Stimulated activated effector memory CD8-positive, alpha-beta T cell treated with anti-CD3 and anti-CD28 coated beads, Interleukin-12 subunit alpha, Interleukin-12 subunit beta, amount 100 ng/mL, for 72 hours (primary cell): ENCODE measurements around the gene VPS41.

Experiments
- ATAC-seq: fragments of 150-1000 bp; cut with Tn5 transposase; 2 replicates; pipeline ENCODE4 v1.10.0; 2021
- DNase-seq, 2 donors: peaks; one replicate each; pipeline ENCODE4 v3.0.0; 2021 to 2022; ENCODE audit warnings: low spot score in 2 of 2
- H3K27ac Mint-ChIP-seq: one replicate; pipeline ENCODE4 v1.8.0; 2022; ENCODE audit warnings: mild to moderate bottlenecking, mixed read lengths
- H3K36me3 Mint-ChIP-seq: one replicate; pipeline ENCODE4 v1.8.0; 2022; ENCODE audit warnings: mild to moderate bottlenecking, mixed read lengths
- H3K4me1 Mint-ChIP-seq: one replicate; pipeline ENCODE4 v1.8.0; 2022; ENCODE audit warnings: mixed read lengths
- H3K4me3 Mint-ChIP-seq: one replicate; pipeline ENCODE4 v1.8.0; 2022; ENCODE audit warnings: mild to moderate bottlenecking, mixed read lengths
- H3K9me3 Mint-ChIP-seq: one replicate; pipeline ENCODE4 v1.8.0; 2022; ENCODE audit warnings: mixed read lengths

The VPS41 gene

DNA sequence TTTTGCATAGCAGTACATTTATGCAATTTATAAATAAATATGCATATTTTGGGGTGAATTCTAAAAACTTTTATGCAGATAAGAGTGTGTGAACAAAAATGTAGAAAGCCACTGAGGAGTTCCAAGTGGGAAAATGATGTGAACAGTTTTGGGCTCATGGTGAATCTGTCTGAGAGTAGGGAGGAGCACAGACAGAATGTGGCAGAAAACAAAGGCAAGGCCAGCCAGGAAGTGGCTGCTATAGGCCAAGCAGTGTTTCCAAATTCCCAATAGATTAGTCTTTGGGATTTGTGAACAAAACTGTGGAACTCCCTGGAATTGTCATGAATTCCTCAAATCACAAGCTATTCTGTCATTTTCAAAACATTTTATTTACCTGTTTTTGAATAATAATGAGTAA lies 204.2 kb downstream of the VPS41 start:
- Mint-ChIP-seq H3K9me3 (no peaks in the 10 kb centered on the region), H3K36me3 (no peaks in the 10 kb centered on the region), H3K4me3 (no peak overlapping the region)

GRCh38 chr7:38704041-38704547 lies 204.9 kb downstream of the VPS41 start:
- H3K4me3 Mint-ChIP-seq = no peak overlapping the region

More for the DNA sequence above, 204.2 kb downstream of the VPS41 start:
- Mint-ChIP-seq H3K27ac (no peak overlapping the region), H3K4me1 (no peaks in the 10 kb centered on the region)
- no peak for ATAC-seq
- no peak for DNase-seq

GRCh38 chr7:38703093-38703492 lies 205.9 kb downstream of the VPS41 start:
- no peaks in the 10 kb centered on the region for H3K36me3 Mint-ChIP-seq
- DNase-seq (no peak), ATAC-seq (no peak)
- no peaks in the 10 kb centered on the region for H3K9me3 Mint-ChIP-seq
- H3K4me3 Mint-ChIP-seq = no peak overlapping the region
- H3K4me1 Mint-ChIP-seq = no peaks in the 10 kb centered on the region
- no peak overlapping the region for H3K27ac Mint-ChIP-seq

More at GRCh38 chr7:38704041-38704547, 204.9 kb downstream of the VPS41 start:
- no peaks in the 10 kb centered on the region for H3K36me3 Mint-ChIP-seq
- H3K4me1 Mint-ChIP-seq = no peaks in the 10 kb centered on the region
- no peak for ATAC-seq
- H3K27ac Mint-ChIP-seq = no peak overlapping the region
- DNase-seq = no peak
- H3K9me3 Mint-ChIP-seq = no peaks in the 10 kb centered on the region

- no peaks in the 10 kb centered on the region for H3K9me3 Mint-ChIP-seq
- H3K4me3 Mint-ChIP-seq = no peak overlapping the region
- H3K27ac Mint-ChIP-seq = no peak overlapping the region
- no peak for DNase-seq
- H3K4me1 Mint-ChIP-seq = no peaks in the 10 kb centered on the region
- no peaks in the 10 kb centered on the region for H3K36me3 Mint-ChIP-seq
- no peak for ATAC-seq
Measured at GRCh38 chr7:38702002-38702535, 206.9 kb downstream of the VPS41 start.

DNA sequence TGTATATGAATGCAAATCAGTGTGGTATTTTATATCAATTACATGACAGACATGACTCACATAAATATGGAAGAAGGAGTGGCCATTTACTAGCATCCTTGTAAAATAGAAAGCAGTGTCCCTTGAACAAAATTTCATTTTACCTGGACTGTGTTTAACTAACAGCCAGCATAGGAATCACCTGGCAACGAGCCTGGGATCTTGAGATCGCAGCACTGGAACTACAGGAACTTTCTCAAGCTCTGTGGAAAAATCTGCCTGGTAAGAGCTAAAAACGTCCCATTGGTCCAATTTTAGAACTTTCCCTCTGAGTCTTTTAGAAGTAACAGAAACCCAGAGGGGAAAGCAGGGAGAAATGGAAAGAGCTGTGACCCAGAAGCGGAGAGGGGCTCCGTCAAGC lies 208.9 kb downstream of the VPS41 start:
- Mint-ChIP-seq H3K9me3 (no peaks in the 10 kb centered on the region), H3K36me3 (no peaks in the 10 kb centered on the region), H3K4me3 (no peak overlapping the region), H3K27ac (no peak overlapping the region), H3K4me1 (no peaks in the 10 kb centered on the region)
- ATAC-seq (no peak), DNase-seq (no peak)

DNA sequence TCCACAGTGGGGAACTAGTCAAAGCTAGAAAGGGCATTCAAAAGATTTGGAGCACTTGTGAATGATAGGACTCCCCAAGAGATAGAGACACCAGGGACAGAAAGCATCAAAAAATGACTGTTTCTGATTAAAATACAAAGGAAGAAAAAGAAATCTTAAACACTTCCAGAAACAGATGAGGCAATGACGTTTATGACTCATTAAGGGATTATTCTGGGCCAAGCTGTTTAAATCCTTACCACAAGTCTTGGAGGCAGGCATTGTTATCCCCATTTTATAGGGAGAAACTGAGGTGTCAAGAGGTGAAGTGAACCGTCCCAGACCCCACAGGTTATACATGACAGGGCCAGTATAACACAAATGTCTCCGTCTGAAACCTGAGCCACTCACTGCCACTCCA lies 209.5 kb downstream of the VPS41 start:
- DNase-seq (no peak), ATAC-seq (no peak)
- Mint-ChIP-seq H3K4me3 (no peak overlapping the region), H3K4me1 (no peaks in the 10 kb centered on the region), H3K27ac (no peak overlapping the region), H3K9me3 (no peaks in the 10 kb centered on the region), H3K36me3 (no peaks in the 10 kb centered on the region)

DNA sequence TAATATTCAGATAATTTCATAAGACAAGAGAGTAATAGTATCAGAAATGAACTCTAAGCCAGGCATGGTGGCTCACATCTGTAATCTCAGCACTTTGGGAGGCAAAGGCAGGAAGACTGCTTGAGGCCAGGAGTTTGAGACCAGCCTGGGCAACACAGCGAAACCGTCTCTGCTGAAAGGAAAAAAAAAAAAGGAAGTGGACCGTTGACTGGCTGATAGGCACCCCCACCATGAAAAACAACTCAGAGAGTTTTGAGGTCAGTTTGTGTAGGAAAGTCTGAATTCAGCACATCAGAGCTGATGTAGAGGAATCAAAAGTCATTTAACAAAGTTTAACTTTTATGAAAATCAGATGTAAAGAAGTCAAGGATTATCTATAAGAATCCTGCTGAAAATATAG lies 214.7 kb downstream of the VPS41 start:
- H3K27ac Mint-ChIP-seq = no peak overlapping the region
- H3K4me1 Mint-ChIP-seq = no peaks in the 10 kb centered on the region
- H3K4me3 Mint-ChIP-seq = no peak overlapping the region
- H3K9me3 Mint-ChIP-seq = no peaks in the 10 kb centered on the region
- ATAC-seq (no peak), DNase-seq (no peak)
- no peaks in the 10 kb centered on the region for H3K36me3 Mint-ChIP-seq

GRCh38 chr7:38686888-38687287 lies 222.1 kb downstream of the VPS41 start:
- ATAC-seq (no peak), DNase-seq (no peak)
- no peak overlapping the region for H3K27ac Mint-ChIP-seq

GRCh38 chr7:38685851-38686250 lies 223.1 kb downstream of the VPS41 start:
- ATAC-seq (no peak), DNase-seq (no peak)
- H3K4me1 Mint-ChIP-seq = no peaks in the 10 kb centered on the region
- H3K27ac Mint-ChIP-seq = no peak overlapping the region
- H3K36me3 Mint-ChIP-seq = no peaks in the 10 kb centered on the region
- H3K9me3 Mint-ChIP-seq = no peaks in the 10 kb centered on the region
- no peak overlapping the region for H3K4me3 Mint-ChIP-seq

More at GRCh38 chr7:38686888-38687287, 222.1 kb downstream of the VPS41 start:
- no peaks in the 10 kb centered on the region for H3K36me3 Mint-ChIP-seq
- no peaks in the 10 kb centered on the region for H3K9me3 Mint-ChIP-seq
- H3K4me1 Mint-ChIP-seq = no peaks in the 10 kb centered on the region
- H3K4me3 Mint-ChIP-seq = no peak overlapping the region

DNA sequence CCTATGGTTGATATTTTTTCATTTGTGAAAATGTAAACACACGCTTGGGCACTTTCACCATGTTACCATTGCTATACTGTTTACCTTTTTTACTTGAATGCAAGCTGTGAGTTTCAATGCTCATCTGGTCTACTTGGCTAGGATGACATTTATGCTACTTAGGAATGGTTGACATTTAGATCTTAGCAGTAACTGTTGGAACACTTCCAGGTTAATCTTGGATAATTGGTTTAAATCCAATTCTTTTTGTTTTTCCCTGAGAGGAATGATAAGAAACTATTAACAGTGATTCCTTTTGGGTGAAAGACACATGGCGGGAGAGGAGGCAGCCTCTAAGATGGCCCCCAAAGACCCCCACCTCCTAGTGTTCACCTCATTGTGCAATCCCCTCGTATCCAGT lies 226.4 kb downstream of the VPS41 start:
- Mint-ChIP-seq H3K9me3 (no peaks in the 10 kb centered on the region), H3K4me1 (no peaks in the 10 kb centered on the region), H3K36me3 (no peaks in the 10 kb centered on the region), H3K27ac (no peak overlapping the region), H3K4me3 (no peak overlapping the region)
- ATAC-seq (no peak), DNase-seq (no peak)

DNA sequence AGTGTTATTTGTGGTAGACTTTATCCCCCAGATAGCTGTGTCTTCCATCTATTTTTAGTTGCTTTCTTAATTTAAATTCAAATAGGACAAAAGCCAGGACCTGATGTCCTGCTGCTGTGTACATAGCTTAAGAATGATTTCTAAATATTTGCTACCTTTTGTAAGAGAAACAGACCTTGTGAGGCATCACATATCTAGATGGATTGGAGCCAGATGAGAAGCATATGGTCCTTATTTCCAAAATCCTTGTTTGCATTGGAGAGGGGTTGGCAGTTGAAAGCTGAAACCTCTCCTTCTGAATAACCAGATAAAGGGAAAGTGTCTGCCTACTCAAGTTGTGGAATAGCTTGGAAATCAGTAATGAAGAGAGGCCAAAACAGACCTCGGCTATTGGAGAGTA lies 227.1 kb downstream of the VPS41 start:
- ATAC-seq = no peak
- Mint-ChIP-seq H3K27ac (no peak overlapping the region), H3K4me3 (no peak overlapping the region), H3K4me1 (no peaks in the 10 kb centered on the region), H3K36me3 (no peaks in the 10 kb centered on the region), H3K9me3 (no peaks in the 10 kb centered on the region)
- no peak for DNase-seq

DNA sequence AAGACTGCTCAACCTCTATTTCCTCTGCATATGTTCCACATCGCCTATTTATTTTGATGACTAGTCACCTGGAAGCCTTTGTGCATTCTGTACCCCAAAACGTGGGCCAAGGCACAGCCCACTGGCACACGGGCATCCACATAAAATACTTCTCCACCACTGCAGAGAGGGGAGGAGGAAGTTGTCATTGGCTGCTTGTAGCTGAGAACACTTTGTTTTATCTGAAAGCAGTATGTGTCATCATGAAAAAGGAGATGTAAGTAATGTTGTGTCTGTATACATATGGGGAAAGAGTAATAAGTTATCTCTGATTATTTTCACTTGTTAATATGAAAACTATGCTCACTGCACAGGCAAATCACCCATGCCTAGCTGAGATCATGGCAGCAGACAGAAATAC lies 229.6 kb downstream of the VPS41 start:
- Mint-ChIP-seq H3K36me3 (no peaks in the 10 kb centered on the region), H3K4me3 (no peak overlapping the region), H3K27ac (no peak overlapping the region), H3K9me3 (no peaks in the 10 kb centered on the region), H3K4me1 (no peaks in the 10 kb centered on the region)
- ATAC-seq (no peak), DNase-seq (no peak)

DNA sequence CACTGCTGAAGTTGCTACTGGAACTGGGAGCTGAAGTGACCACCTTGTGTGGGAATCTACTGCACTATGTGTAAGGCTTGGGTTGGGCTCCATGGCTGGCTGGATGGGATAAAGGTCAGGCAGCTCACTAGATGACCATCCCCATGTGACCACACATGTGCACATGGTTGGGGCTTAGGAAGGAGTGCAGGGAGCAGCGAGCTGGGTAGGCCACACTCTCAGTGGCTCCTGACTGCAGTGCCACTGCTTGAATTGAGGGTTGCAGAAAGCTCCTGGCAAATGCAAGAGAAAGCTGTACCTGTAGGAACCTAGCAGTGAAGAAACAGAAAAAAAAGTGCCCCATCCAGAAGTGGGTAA lies 230.3 kb downstream of the VPS41 start:
- Mint-ChIP-seq H3K4me1 (no peaks in the 10 kb centered on the region), H3K36me3 (no peaks in the 10 kb centered on the region), H3K27ac (no peak overlapping the region), H3K4me3 (no peak overlapping the region), H3K9me3 (no peaks in the 10 kb centered on the region)
- ATAC-seq = no peak
- DNase-seq = no peak

DNA sequence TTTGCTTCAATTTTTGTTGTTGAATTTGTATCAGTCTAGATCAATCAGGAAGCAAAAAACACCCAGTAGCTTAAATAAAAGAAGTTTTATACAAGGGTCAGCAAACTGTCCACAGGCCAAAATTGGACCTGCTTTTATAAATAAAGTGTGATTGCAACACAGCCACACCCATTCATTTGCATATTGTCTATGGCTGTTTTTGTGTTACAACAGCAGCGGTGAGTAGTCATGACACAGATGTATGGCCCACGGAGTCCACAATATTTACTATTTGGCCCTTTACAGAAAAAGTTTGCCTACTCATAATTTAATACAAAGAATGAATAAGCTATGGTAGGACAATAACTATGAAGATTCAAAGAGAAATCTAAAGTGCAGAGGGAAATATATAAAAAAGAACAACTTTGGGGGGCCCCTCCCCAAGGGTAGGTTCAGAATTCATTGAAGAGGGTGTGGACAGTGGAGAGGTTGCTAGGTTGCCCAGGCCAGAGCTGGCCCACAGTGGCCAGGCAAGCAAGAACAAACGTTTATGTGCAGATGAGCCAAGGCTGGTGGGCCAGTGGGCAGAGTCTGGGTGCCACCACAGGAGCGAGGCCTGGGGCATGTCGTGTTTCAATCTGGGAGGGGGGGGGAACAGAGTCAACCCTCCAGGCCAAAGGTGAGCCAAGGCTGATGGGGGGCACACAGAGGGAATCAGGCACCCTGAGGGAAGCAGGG lies 230.9 kb downstream of the VPS41 start:
- Mint-ChIP-seq H3K27ac (no peak overlapping the region), H3K4me1 (no peaks in the 10 kb centered on the region), H3K4me3 (no peak overlapping the region), H3K36me3 (no peaks in the 10 kb centered on the region), H3K9me3 (no peaks in the 10 kb centered on the region)
- DNase-seq (no peak), ATAC-seq (no peak)

DNA sequence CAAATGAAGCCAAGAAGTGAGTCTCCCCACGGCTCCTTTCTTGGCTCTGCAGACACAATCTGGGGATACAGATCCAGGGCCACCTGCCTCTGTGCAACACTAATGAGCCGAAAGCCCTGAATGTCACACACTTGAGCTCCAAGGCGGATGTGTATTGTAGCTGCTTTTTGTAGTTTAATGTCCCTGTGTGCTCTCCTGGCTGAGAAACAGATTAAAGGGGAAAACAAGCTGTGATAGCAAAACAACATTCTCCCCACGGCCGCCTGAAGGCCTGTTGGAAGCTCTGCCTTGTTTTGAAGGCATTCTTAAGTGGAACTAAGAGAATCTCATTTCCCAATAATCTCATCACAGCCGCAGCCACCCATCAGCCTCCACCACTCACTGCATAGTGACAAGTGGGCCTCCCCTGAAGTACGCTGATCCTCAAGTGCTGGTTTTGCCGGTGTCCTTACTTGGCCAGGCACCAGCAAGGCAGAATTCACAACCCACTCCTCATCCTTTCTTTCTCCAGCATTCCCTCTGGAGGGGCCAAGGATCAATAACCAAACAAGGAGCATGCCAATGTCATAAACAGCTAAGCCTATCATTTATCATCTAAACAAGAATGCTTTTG lies 233.4 kb downstream of the VPS41 start:
- Mint-ChIP-seq H3K9me3 (no peaks in the 10 kb centered on the region), H3K36me3 (no peaks in the 10 kb centered on the region), H3K27ac (no peak overlapping the region), H3K4me3 (no peak overlapping the region), H3K4me1 (no peaks in the 10 kb centered on the region)
- DNase-seq (no peak), ATAC-seq (no peak)

- no peak for ATAC-seq
- no peaks in the 10 kb centered on the region for H3K36me3 Mint-ChIP-seq
- H3K4me1 Mint-ChIP-seq = no peaks in the 10 kb centered on the region
- no peak for DNase-seq
- no peak overlapping the region for H3K4me3 Mint-ChIP-seq
- H3K27ac Mint-ChIP-seq = no peak overlapping the region
- H3K9me3 Mint-ChIP-seq = no peaks in the 10 kb centered on the region
Measured at GRCh38 chr7:38674513-38674912, 234.5 kb downstream of the VPS41 start.
